ENCODE measurements around the gene TSEN54.

TSEN54 gene

GRCh38 chr17:75557852-75558665 lies 41.7 kb downstream of the TSEN54 start:
- peak overlapping the region; percentile 90 for H3K27ac ChIP-seq
- no peak for TF ChIP-seq ZFX (IDR thresholded peaks at IDR 0.05; ENCODE audit: borderline replicate concordance)
- TF ChIP-seq, protein P1, sequence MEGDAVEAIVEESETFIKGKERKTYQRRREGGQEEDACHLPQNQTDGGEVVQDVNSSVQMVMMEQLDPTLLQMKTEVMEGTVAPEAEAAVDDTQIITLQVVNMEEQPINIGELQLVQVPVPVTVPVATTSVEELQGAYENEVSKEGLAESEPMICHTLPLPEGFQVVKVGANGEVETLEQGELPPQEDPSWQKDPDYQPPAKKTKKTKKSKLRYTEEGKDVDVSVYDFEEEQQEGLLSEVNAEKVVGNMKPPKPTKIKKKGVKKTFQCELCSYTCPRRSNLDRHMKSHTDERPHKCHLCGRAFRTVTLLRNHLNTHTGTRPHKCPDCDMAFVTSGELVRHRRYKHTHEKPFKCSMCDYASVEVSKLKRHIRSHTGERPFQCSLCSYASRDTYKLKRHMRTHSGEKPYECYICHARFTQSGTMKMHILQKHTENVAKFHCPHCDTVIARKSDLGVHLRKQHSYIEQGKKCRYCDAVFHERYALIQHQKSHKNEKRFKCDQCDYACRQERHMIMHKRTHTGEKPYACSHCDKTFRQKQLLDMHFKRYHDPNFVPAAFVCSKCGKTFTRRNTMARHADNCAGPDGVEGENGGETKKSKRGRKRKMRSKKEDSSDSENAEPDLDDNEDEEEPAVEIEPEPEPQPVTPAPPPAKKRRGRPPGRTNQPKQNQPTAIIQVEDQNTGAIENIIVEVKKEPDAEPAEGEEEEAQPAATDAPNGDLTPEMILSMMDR (IDR thresholded peaks at IDR 0.05) = no peak

- no peak for TF ChIP-seq ZFX (IDR thresholded peaks at IDR 0.05; ENCODE audit: borderline replicate concordance)
- TF ChIP-seq, protein P1 (IDR thresholded peaks at IDR 0.05) = no peak
- H3K27ac ChIP-seq = peak overlapping the region; percentile 90
Measured at GRCh38 chr17:75558666-75559530, 42.6 kb downstream of the TSEN54 start.

DNA sequence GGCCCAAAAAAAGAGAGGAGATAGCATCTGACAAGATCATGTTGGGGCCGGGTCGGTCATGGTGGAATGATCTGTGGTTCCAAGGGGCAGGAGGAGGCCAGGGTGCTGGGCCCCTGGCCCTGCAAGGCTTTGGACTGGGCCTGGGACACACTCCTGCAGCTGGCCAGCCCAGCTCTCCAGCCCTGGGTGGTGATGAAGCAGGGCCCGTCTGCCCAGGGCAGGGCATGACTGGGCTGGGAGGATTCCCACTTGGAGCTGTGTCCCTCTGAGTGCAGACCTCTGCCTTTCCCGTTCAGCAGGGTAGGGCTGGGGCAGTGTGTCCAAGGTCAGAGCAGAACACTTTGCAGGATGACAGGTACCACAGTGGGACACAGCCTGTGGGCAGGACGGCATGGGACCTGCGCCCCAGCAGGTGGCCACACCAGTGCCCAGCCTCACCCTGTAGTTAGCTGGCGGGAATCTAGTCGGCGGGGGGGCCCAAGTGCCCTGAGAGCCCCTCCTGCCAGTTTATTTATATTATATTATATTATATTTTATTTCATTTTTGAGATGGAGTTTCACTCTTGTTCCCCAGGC lies 43.7 kb downstream of the TSEN54 start:
- TF ChIP-seq ZFX (IDR thresholded peaks at IDR 0.05; ENCODE audit: borderline replicate concordance) = no peak
- TF ChIP-seq, protein P1 (IDR thresholded peaks at IDR 0.05) = no peak
- H3K27ac ChIP-seq = no peak overlapping the region

DNA sequence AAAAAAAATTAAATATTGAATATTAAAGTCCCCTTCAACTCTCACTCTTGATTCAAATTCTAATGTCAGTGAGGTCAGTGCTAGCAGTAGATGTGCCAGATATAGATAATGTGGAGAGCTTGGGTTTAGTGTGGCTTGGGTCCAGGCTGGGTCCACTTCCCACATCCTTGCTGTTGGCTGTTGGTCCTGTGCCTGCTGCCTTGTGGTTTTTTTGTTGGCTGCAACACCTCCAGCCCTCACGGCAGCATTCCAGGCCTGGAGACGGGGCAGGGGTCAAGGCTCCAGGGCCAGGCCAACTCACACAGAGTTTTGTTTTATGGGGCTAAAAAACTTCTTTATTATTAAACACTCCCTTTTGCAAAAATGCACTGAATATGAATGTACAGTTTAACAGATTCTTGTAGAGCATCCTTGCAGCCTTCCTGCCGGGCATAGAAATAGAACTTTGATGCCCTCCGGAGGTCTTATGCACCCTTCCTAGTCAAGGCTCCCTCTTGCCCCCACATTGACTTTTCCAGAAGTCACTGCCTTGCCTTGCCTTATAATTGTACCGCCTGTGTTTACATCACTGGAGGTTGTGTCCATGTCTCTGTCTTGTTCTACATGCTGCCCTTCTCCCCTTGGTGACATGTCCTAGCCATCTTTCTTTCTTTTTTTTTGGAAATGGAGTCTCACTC lies 45.7 kb downstream of the TSEN54 start:
- TF ChIP-seq, protein P1 (IDR thresholded peaks at IDR 0.05) = no peak
- no peak for TF ChIP-seq ZFX (IDR thresholded peaks at IDR 0.05; ENCODE audit: borderline replicate concordance)
- no peak overlapping the region for H3K27ac ChIP-seq

DNA sequence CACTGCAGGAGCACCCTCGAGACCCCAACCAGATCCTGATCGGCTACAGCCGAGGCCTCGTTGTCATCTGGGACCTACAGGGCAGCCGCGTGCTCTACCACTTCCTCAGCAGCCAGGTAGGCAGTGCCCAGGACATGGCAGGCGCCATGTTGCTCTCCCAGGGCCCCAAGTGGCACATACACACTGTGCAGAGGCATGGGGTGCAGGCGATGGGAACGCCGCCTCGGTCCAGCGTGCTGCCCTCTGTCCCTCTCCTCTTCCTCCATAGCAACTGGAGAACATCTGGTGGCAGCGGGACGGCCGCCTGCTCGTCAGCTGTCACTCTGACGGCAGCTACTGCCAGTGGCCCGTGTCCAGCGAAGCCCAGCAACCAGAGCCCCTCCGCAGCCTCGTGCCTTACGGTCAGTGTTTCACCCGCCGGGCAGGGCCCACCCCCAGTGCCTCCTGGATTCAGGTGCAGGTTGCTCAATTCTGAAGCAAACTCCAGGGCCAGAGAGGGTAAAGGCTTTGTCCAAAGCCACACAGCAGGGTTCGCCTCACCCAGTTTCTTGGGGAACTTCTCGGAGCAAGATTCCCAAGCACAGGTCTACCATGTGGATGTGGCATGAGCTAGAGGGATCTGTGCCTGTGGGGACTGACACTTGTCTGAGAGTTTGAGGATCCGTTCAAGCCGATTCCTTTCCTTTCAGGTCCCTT lies 46.9 kb downstream of the TSEN54 start:
- TF ChIP-seq ZFX (IDR thresholded peaks at IDR 0.05; ENCODE audit: borderline replicate concordance) = no peak
- TF ChIP-seq, protein P1 (IDR thresholded peaks at IDR 0.05) = no peak
- no peak overlapping the region for H3K27ac ChIP-seq

GRCh38 chr17:75564195-75564594 lies 47.9 kb downstream of the TSEN54 start:
- peak overlapping the region; percentile 55 for H3K27ac ChIP-seq
- TF ChIP-seq, protein P1 (IDR thresholded peaks at IDR 0.05) = no peak
- TF ChIP-seq ZFX (IDR thresholded peaks at IDR 0.05; ENCODE audit: borderline replicate concordance) = no peak

All from 22Rv1 (cell line).